HepG2 (cell line): ENCODE results near the gene TRIM15. TPM values are rescaled to one million over a fixed set of nuclear protein-coding genes. Genes with fewer than 3 reads are reported as not detected.

Source experiments
- ELF3 ChIP-seq: IDR thresholded peaks from 2 replicates; pipeline ENCODE4 v1.6.1; 2016; ENCODE audit warnings: missing genetic modification reagents, missing compliant biosample characterization
- GABPA ChIP-seq, 2 experiments: IDR thresholded peaks; 2 replicates each; pipeline ENCODE4 v1.6.1; 2011 to 2016; ENCODE audit warnings: low read depth in 2 of 2, low read length in 1 of 2, missing biosample characterization in 1 of 2, missing genetic modification characterization in 1 of 2
- GMEB1 ChIP-seq: sonication (generic); formaldehyde crosslinking; IDR thresholded peaks from 2 replicates; pipeline ENCODE4 v1.5.1; 2020; ENCODE audit warnings: missing genetic modification reagents, mild to moderate bottlenecking, borderline replicate concordance
- IRF2 ChIP-seq: IDR thresholded peaks from 2 replicates; pipeline ENCODE4 v1.6.1; 2018; ENCODE audit warnings: missing genetic modification reagents, missing compliant biosample characterization
- JUND ChIP-seq: sonication (generic); formaldehyde crosslinking; IDR thresholded peaks from 2 replicates; pipeline ENCODE4 v1.8.0; 2022; ENCODE audit warnings: mild to moderate bottlenecking, missing genetic modification reagents
- MIER2 ChIP-seq: IDR thresholded peaks from 2 replicates; pipeline ENCODE4 v1.6.1; 2016; ENCODE audit warnings: missing biosample characterization, missing genetic modification reagents
- NFE2L1 ChIP-seq: sonication (generic); formaldehyde crosslinking; IDR thresholded peaks from 2 replicates; pipeline ENCODE4 v1.4.0; 2020; ENCODE audit warnings: missing genetic modification reagents, mild to moderate bottlenecking, borderline replicate concordance
- PHF5A ChIP-seq: IDR thresholded peaks from one replicate; pipeline ENCODE4 v1.6.1; 2018; ENCODE audit warnings: low read depth, missing genetic modification reagents; ENCODE audit not compliant: unreplicated experiment
- RFXANK ChIP-seq: IDR thresholded peaks from 2 replicates; pipeline ENCODE4 v1.6.1; 2016
- RFXAP ChIP-seq: sonication (generic); formaldehyde crosslinking; IDR thresholded peaks from 2 replicates; pipeline ENCODE4 v1.4.0; 2020; ENCODE audit warnings: missing genetic modification reagents, borderline replicate concordance
- SMAD1 ChIP-seq: sonication (generic); formaldehyde crosslinking; IDR thresholded peaks from 2 replicates; pipeline ENCODE4 v1.4.0; 2020; ENCODE audit warnings: missing genetic modification reagents, low read depth, mild to moderate bottlenecking, borderline replicate concordance
- YEATS2 ChIP-seq: sonication (generic); formaldehyde crosslinking; IDR thresholded peaks from 2 replicates; pipeline ENCODE4 v1.4.0; 2020; ENCODE audit warnings: missing genetic modification reagents, borderline replicate concordance
- ZNF10 ChIP-seq: sonication (generic); formaldehyde crosslinking; IDR thresholded peaks from 2 replicates; pipeline ENCODE4 v1.4.0; 2020; ENCODE audit warnings: mild to moderate bottlenecking, low read depth, missing genetic modification reagents, borderline replicate concordance
- ZNF646 ChIP-seq: sonication (generic); formaldehyde crosslinking; IDR thresholded peaks from 2 replicates; pipeline ENCODE4 v1.9.0; 2021; ENCODE audit warnings: mild to moderate bottlenecking, missing genetic modification reagents
- ZNF788 ChIP-seq: sonication (generic); formaldehyde crosslinking; IDR thresholded peaks from 2 replicates; pipeline ENCODE4 v1.5.0; 2020; ENCODE audit warnings: mild to moderate bottlenecking, missing genetic modification reagents, borderline replicate concordance
- polyA plus RNA-seq, 8 experiments: library from polyadenylated mRNA; depleted of rRNA in 3 of 8; stranded (reverse) in 7 of 8; unstranded in 1 of 8; fragments of >200 nt; fragmentation: Illumina TruSeq in 4 of 8; extraction: Trizol in 4 of 8; gene quantifications; 2 replicates each; pipeline versions ENCODE4 v1.2.1 to v1.2.3, GENCODE V29; 2011 to 2016; ENCODE audit warnings: low read depth in 4 of 8, missing spikeins in 1 of 8, mixed read lengths in 1 of 8; ENCODE audit not compliant: insufficient read depth in 1 of 8
- total RNA-seq, 5 experiments: library from RNA; depleted of rRNA; stranded (reverse); fragments of >200 nt; fragmentation: Illumina TruSeq; extraction: Trizol; gene quantifications; 2 replicates each; pipeline ENCODE4 v1.2.3, GENCODE V29; 2016; ENCODE audit warnings: low read depth in 1 of 5
- TF ChIP-seq, protein P1 (sequence below): sonication (generic); formaldehyde crosslinking; IDR thresholded peaks from 2 replicates; pipeline ENCODE4 v1.4.0; 2020; ENCODE audit warnings: missing genetic modification reagents
- TF ChIP-seq, protein P2 (sequence below): sonication (generic); formaldehyde crosslinking; IDR thresholded peaks from 2 replicates; pipeline ENCODE4 v1.4.0; 2020; ENCODE audit warnings: mild to moderate bottlenecking, missing genetic modification reagents

TRIM15 gene
- total and polyA plus RNA-seq, 2 of the 13 experiments (the other 11 are each of a cell fraction or from before 2014, with no cell fraction given), result 35.1 to 38.2 TPM

GRCh38 chr6:30219244-30219643 lies 55.9 kb downstream of the TRIM15 start (continued):
- TF ChIP-seq GMEB1 (CRISPR knock-in tag) (peak; percentile 31; the same call in 1 of the 2 replicates), ZNF10 (no peak), YEATS2 (CRISPR knock-in tag) (peak; percentile 46; the same call in 1 of the 2 replicates), ZNF646 (CRISPR knock-in tag) (no peak), ELF3 (CRISPR knock-in tag) (peak; percentile 100), MIER2 (CRISPR knock-in tag) (0 out of 2 replicates have a peak, but pooled peaks have one; percentile 45), PHF5A (CRISPR knock-in tag) (no peak), RFXAP (peak; percentile 52; the same call in 1 of the 2 replicates), SMAD1 (CRISPR knock-in tag) (no peak), RFXANK (CRISPR knock-in tag) (0 out of 2 replicates have a peak, but pooled peaks have one; percentile 85), GABPA (IDR thresholded peaks at IDR 0.05; ENCODE audit: low read depth, low read length) (no peak), GABPA (CRISPR knock-in tag; IDR thresholded peaks at IDR 0.05; ENCODE audit: low read depth) (peak; percentile 60; the same call in 1 of the 2 replicates), JUND (CRISPR knock-in tag) (no peak; the same call in 1 of the 2 replicates), ZNF788 (peak; percentile 47; the same call in 1 of the 2 replicates), NFE2L1 (no peak), IRF2 (CRISPR knock-in tag) (peak; percentile 79; the same call in 1 of the 2 replicates)
- TF ChIP-seq, protein P1, sequence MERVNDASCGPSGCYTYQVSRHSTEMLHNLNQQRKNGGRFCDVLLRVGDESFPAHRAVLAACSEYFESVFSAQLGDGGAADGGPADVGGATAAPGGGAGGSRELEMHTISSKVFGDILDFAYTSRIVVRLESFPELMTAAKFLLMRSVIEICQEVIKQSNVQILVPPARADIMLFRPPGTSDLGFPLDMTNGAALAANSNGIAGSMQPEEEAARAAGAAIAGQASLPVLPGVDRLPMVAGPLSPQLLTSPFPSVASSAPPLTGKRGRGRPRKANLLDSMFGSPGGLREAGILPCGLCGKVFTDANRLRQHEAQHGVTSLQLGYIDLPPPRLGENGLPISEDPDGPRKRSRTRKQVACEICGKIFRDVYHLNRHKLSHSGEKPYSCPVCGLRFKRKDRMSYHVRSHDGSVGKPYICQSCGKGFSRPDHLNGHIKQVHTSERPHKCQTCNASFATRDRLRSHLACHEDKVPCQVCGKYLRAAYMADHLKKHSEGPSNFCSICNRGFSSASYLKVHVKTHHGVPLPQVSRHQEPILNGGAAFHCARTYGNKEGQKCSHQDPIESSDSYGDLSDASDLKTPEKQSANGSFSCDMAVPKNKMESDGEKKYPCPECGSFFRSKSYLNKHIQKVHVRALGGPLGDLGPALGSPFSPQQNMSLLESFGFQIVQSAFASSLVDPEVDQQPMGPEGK (CRISPR knock-in tag), result no peak
- TF ChIP-seq, protein P2, sequence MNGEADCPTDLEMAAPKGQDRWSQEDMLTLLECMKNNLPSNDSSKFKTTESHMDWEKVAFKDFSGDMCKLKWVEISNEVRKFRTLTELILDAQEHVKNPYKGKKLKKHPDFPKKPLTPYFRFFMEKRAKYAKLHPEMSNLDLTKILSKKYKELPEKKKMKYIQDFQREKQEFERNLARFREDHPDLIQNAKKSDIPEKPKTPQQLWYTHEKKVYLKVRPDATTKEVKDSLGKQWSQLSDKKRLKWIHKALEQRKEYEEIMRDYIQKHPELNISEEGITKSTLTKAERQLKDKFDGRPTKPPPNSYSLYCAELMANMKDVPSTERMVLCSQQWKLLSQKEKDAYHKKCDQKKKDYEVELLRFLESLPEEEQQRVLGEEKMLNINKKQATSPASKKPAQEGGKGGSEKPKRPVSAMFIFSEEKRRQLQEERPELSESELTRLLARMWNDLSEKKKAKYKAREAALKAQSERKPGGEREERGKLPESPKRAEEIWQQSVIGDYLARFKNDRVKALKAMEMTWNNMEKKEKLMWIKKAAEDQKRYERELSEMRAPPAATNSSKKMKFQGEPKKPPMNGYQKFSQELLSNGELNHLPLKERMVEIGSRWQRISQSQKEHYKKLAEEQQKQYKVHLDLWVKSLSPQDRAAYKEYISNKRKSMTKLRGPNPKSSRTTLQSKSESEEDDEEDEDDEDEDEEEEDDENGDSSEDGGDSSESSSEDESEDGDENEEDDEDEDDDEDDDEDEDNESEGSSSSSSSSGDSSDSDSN (CRISPR knock-in tag), result no peak
